ENCODE measurements around the gene LIPJ. TPM values are rescaled to one million over a fixed set of nuclear protein-coding genes. Genes with fewer than 3 reads are reported as not detected.

LIPJ gene
- total RNA-seq (ENCODE audit: low replicate concordance): not detected in 2 replicates

GRCh38 chr10:88586462-88586861 lies at the start of gene LIPJ:
LIPJ (plus strand) TSS chr10:88586762; CDS start chr10:88590688, 3,926 bp downstream.

GRCh38 chr10:88582806-88583583 lies 3.6 kb upstream of the LIPJ start, which contains the start of gene RNLS:
RNLS (minus strand) TSS chr10:88583318.

Other genes starting within 250 kb of the LIPJ start
- 6.7 and 13.1 TPM in 2 replicates for gene RNLS, start 3.4 kb upstream of the LIPJ start, total RNA-seq (ENCODE audit: low replicate concordance)
- not detected in 2 replicates for gene LIPF, start 77.7 kb downstream of the LIPJ start, total RNA-seq (ENCODE audit: low replicate concordance)
- gene LIPK, start 119.5 kb downstream of the LIPJ start, total RNA-seq (ENCODE audit: low replicate concordance): not detected in 2 replicates
- not detected in 2 replicates for gene LIPN, start 173.3 kb downstream of the LIPJ start, total RNA-seq (ENCODE audit: low replicate concordance)
- gene LIPM, start 216.0 kb downstream of the LIPJ start, total RNA-seq (ENCODE audit: low replicate concordance): not detected in 2 replicates

Measured in smooth muscle cell of the coronary artery (primary cell).